ENCODE results near the gene FBXL17. TPM values are rescaled to one million over a fixed set of nuclear protein-coding genes. Genes with fewer than 3 reads are reported as not detected.

FBXL17 gene
- total and polyA plus RNA-seq, 2 of the 13 experiments (the other 11 are each of a cell fraction or from before 2014, with no cell fraction given): 3.0 to 7.9 TPM

DNA sequence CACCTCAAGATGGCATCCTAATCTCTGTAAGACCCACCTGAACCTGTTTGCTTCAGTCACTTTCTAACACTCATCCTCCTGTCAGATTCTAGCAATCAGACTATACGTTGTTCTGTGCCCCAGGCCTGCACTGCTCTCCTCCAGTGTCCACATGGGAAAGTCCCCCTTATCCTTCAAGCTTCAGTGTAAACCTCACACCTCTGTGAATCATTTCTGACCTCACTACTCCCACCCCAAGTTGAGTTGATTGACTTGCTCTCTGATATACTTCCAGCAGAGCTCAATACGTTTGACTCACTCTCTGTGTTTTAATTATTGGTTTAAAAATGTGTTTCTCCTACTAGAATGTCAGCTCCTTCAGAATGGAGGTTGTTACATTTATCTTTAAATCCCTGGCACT, 240.2 kb downstream of the FBXL17 start:
- ATAC-seq (no peak), FAIRE-seq (no peak), DNase-seq (ENCODE audit: low spot score) (no peak)
- H3K4me1 ChIP-seq (ENCODE audit: insufficient read depth, low read length): no peaks in the 10 kb centered on the region
- ChIA-PET CTCF (ENCODE audit: low intra/inter-chr PET ratio, low total read pairs) (no interaction called here), POLR2A (no interaction called here)
- no peaks in the 10 kb centered on the region for H3K27me3 ChIP-seq (ENCODE audit: control insufficient read depth in 1 of 2, insufficient read depth in 2 of 2, low read length in 2 of 2)
- TF ChIP-seq, protein P1, sequence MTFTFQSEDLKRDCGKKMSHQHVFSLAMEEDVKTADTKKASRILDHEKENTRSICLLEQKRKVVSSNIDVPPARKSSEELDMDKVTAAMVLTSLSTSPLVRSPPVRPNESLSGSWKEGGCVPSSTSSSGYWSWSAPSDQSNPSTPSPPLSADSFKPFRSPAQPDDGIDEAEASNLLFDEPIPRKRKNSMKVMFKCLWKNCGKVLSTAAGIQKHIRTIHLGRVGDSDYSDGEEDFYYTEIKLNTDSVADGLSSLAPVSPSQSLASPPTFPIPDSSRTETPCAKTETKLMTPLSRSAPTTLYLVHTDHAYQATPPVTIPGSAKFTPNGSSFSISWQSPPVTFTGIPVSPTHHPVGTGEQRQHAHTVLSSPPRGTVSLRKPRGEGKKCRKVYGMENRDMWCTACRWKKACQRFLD (CRISPR knock-in tag; IDR thresholded peaks at IDR 0.05; ENCODE audit: borderline replicate concordance): no peak
- no peak for TF ChIP-seq TARDBP (CRISPR knock-in tag; IDR thresholded peaks at IDR 0.05)
- no peak for TF ChIP-seq ZNF747 (CRISPR knock-in tag; IDR thresholded peaks at IDR 0.05; ENCODE audit: borderline replicate concordance)
- TF ChIP-seq, protein P2, sequence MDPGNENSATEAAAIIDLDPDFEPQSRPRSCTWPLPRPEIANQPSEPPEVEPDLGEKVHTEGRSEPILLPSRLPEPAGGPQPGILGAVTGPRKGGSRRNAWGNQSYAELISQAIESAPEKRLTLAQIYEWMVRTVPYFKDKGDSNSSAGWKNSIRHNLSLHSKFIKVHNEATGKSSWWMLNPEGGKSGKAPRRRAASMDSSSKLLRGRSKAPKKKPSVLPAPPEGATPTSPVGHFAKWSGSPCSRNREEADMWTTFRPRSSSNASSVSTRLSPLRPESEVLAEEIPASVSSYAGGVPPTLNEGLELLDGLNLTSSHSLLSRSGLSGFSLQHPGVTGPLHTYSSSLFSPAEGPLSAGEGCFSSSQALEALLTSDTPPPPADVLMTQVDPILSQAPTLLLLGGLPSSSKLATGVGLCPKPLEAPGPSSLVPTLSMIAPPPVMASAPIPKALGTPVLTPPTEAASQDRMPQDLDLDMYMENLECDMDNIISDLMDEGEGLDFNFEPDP (CRISPR knock-in tag; conservative IDR thresholded peaks at IDR 0.05): no peak
- no peak for TF ChIP-seq ZNF709 (CRISPR knock-in tag; IDR thresholded peaks at IDR 0.05)
- TF ChIP-seq MIER2 (CRISPR knock-in tag; IDR thresholded peaks at IDR 0.05): no peak
- TF ChIP-seq, protein P3, sequence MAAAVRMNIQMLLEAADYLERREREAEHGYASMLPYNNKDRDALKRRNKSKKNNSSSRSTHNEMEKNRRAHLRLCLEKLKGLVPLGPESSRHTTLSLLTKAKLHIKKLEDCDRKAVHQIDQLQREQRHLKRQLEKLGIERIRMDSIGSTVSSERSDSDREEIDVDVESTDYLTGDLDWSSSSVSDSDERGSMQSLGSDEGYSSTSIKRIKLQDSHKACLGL (CRISPR knock-in tag; IDR thresholded peaks at IDR 0.05): no peak
- TF ChIP-seq ZNF234 (CRISPR knock-in tag; conservative IDR thresholded peaks at IDR 0.05): no peak
- no peak for TF ChIP-seq ZSCAN25 (CRISPR knock-in tag; IDR thresholded peaks at IDR 0.05)
- TF ChIP-seq ZBTB21 (CRISPR knock-in tag; IDR thresholded peaks at IDR 0.05): no peak
- TF ChIP-seq, protein P4, sequence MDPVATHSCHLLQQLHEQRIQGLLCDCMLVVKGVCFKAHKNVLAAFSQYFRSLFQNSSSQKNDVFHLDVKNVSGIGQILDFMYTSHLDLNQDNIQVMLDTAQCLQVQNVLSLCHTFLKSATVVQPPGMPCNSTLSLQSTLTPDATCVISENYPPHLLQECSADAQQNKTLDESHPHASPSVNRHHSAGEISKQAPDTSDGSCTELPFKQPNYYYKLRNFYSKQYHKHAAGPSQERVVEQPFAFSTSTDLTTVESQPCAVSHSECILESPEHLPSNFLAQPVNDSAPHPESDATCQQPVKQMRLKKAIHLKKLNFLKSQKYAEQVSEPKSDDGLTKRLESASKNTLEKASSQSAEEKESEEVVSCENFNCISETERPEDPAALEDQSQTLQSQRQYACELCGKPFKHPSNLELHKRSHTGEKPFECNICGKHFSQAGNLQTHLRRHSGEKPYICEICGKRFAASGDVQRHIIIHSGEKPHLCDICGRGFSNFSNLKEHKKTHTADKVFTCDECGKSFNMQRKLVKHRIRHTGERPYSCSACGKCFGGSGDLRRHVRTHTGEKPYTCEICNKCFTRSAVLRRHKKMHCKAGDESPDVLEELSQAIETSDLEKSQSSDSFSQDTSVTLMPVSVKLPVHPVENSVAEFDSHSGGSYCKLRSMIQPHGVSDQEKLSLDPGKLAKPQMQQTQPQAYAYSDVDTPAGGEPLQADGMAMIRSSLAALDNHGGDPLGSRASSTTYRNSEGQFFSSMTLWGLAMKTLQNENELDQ (CRISPR knock-in tag; IDR thresholded peaks at IDR 0.05; ENCODE audit: borderline replicate concordance): no peak
- TF ChIP-seq FOSL2 (CRISPR knock-in tag; IDR thresholded peaks at IDR 0.05): no peak
- TF ChIP-seq NAIF1 (CRISPR knock-in tag; IDR thresholded peaks at IDR 0.05; ENCODE audit: borderline replicate concordance): no peak
- no peak for TF ChIP-seq EZH2 (conservative IDR thresholded peaks at IDR 0.05; ENCODE audit: low read depth, low read length)
- no peak for TF ChIP-seq ZSCAN9 (CRISPR knock-in tag; IDR thresholded peaks at IDR 0.05; ENCODE audit: borderline replicate concordance)
- TF ChIP-seq, protein P5, sequence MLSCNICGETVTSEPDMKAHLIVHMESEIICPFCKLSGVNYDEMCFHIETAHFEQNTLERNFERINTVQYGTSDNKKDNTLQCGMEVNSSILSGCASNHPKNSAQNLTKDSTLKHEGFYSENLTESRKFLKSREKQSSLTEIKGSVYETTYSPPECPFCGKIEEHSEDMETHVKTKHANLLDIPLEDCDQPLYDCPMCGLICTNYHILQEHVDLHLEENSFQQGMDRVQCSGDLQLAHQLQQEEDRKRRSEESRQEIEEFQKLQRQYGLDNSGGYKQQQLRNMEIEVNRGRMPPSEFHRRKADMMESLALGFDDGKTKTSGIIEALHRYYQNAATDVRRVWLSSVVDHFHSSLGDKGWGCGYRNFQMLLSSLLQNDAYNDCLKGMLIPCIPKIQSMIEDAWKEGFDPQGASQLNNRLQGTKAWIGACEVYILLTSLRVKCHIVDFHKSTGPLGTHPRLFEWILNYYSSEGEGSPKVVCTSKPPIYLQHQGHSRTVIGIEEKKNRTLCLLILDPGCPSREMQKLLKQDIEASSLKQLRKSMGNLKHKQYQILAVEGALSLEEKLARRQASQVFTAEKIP (CRISPR knock-in tag; IDR thresholded peaks at IDR 0.05; ENCODE audit: borderline replicate concordance): no peak
- H3K27ac ChIP-seq (ENCODE audit: extremely low read length, insufficient read depth, low read length): no peak overlapping the region
- in situ Hi-C loops (cut with HindIII; ENCODE audit: extremely low pct_ligation_motif_present, low pct_unique_long_range_greater_than_20kb): no loop called here
- intact Hi-C loops (cut with micrococcal nuclease; ENCODE audit: unreplicated experiment): no loop called here
- H3K79me2 ChIP-seq (ENCODE audit: insufficient read depth, low read length): no peaks in the 10 kb centered on the region
- 73% methylated on average over 2 of the region's 2 CpGs for WGBS (ENCODE audit: low lambda C conversion rate)
- no peak overlapping the region for H3K4me2 ChIP-seq (ENCODE audit: low read depth, low read length)
- H3K4me3 ChIP-seq (replicated peaks in 1 of 3; ENCODE audit: insufficient read depth in 1 of 3, low read depth in 2 of 3, low read length in 3 of 3): no peak overlapping the region
- no peak overlapping the region for H3K9ac ChIP-seq (ENCODE audit: insufficient read depth, low read depth, low read length)
- BruUV-seq (replicated peaks): no TSS peak
- H4K20me1 ChIP-seq (ENCODE audit: insufficient read depth, low read length): no peaks in the 10 kb centered on the region
- H3K9me3 ChIP-seq (ENCODE audit: low read length): no peaks in the 10 kb centered on the region
- H3K36me3 ChIP-seq (replicated peaks in 1 of 2; ENCODE audit: control insufficient read depth in 1 of 2, insufficient read depth in 2 of 2, low read length in 2 of 2): no peaks in the 10 kb centered on the region
- H2AFZ ChIP-seq (ENCODE audit: low read length): no peak overlapping the region
